ENCODE measurements around the gene IER5L.

DNA sequence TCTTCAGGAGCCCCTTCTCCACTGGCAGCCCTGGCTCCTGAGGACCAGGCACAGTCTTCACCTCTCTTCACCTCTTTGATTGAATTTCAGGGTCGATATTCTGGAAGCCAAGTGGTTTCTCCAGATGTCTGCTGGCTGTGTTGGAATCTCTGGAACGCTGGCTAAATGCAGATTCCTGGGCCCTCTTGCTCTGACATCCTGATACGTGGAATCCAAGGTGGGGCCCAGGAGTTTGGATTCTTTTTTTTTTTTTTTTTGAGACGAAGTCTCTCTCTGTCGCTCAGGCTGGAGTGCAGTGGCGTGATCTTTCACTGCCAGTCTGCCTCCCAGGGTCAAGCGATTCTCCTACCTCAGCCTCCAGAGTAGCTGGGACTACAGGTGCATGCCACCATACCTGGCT is 26.8 kb upstream of the IER5L start:
- TF ChIP-seq, protein P1, sequence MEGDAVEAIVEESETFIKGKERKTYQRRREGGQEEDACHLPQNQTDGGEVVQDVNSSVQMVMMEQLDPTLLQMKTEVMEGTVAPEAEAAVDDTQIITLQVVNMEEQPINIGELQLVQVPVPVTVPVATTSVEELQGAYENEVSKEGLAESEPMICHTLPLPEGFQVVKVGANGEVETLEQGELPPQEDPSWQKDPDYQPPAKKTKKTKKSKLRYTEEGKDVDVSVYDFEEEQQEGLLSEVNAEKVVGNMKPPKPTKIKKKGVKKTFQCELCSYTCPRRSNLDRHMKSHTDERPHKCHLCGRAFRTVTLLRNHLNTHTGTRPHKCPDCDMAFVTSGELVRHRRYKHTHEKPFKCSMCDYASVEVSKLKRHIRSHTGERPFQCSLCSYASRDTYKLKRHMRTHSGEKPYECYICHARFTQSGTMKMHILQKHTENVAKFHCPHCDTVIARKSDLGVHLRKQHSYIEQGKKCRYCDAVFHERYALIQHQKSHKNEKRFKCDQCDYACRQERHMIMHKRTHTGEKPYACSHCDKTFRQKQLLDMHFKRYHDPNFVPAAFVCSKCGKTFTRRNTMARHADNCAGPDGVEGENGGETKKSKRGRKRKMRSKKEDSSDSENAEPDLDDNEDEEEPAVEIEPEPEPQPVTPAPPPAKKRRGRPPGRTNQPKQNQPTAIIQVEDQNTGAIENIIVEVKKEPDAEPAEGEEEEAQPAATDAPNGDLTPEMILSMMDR (IDR thresholded peaks at IDR 0.05; ENCODE audit: poor library complexity) = no peak
- TF ChIP-seq EZH2 (IDR thresholded peaks at IDR 0.05; ENCODE audit: borderline replicate concordance) = no peak
